Activated CD4-positive, alpha-beta memory T cell treated with anti-CD3 and anti-CD28 coated beads, Interleukin-2, amount 10 ng/mL, durations not matched to agents 7 days and 5 days (primary cell): ENCODE results near the gene SLC6A1. TPM values are rescaled to one million over a fixed set of nuclear protein-coding genes. Genes with fewer than 3 reads are reported as not detected.

Source experiments
- CTCF ChIA-PET: fragments of 350-600 bp; sonication (Branson Sonifier 250); formaldehyde crosslinking; loops from one replicate; lab custom pipeline; 2021; ENCODE audit warnings: antibody characterized with exemption, inconsistent platforms; lab: Charles Lee
- POLR2A ChIA-PET: fragments of 350-600 bp; sonication (Branson Sonifier 250); formaldehyde crosslinking; loops from one replicate; lab custom pipeline; 2021; ENCODE audit warnings: antibody characterized with exemption; lab: Charles Lee
- DNase-seq: peaks from one replicate; pipeline ENCODE4 v3.0.0-alpha.2; 2020
- H3K27ac Mint-ChIP-seq: one replicate; pipeline ENCODE4 v1.8.0; 2021; ENCODE audit warnings: mild to moderate bottlenecking, mixed read lengths
- H3K27me3 Mint-ChIP-seq: one replicate; pipeline ENCODE4 v1.8.0; 2021; ENCODE audit warnings: mixed read lengths
- H3K36me3 Mint-ChIP-seq: one replicate; pipeline ENCODE4 v1.8.0; 2021; ENCODE audit warnings: low read depth, mixed read lengths
- H3K4me1 Mint-ChIP-seq: one replicate; pipeline ENCODE4 v1.8.0; 2021; ENCODE audit warnings: mixed read lengths
- H3K4me3 Mint-ChIP-seq: one replicate; pipeline ENCODE4 v1.8.0; 2021; ENCODE audit warnings: mild to moderate bottlenecking, mixed read lengths
- H3K9me3 Mint-ChIP-seq: one replicate; pipeline ENCODE4 v1.8.0; 2021; ENCODE audit warnings: mixed read lengths
- total RNA-seq, 2 experiments: library from RNA; stranded (reverse); gene quantifications; one replicate each; pipeline ENCODE4 v1.2.3, GENCODE V29; 2021

SLC6A1 gene
- total RNA-seq, 2 experiments from 2014 or later: not detected

DNA sequence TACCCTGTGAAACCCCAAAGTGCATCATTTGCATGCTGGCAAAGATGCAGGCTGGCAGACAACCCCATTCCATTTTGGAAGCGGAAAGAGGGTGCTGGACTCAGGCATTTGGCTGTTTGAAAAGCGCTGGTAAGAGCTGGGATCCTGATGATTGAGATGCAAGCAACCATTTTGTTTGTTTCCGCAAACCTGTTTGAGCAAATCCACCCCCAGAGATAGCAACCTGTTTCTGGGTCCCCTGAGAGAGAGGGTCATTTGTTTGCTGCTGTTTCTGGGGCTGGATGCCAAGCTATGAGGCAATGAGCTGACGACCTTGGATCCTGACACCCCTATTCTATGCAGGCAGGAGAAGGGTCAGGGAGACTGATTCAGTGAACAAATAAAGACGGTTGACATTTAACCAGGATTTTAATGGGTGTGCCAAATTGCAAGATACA, 9.8 kb downstream of the SLC6A1 start:
- Mint-ChIP-seq H3K36me3 (no peaks in the 10 kb centered on the region), H3K27ac (no peak overlapping the region), H3K4me3 (no peak overlapping the region), H3K9me3 (no peaks in the 10 kb centered on the region), H3K4me1 (no peaks in the 10 kb centered on the region), H3K27me3 (peaks cover 7% of the 10 kb centered on the region)
- POLR2A ChIA-PET: no interaction called here
- CTCF ChIA-PET: interaction anchor here (1.1 kb wide), 1 partner anchor 19 kb away, joined by 3 read pairs; no protein-coding TSS in a partner anchor
- DNase-seq: no peak

DNA sequence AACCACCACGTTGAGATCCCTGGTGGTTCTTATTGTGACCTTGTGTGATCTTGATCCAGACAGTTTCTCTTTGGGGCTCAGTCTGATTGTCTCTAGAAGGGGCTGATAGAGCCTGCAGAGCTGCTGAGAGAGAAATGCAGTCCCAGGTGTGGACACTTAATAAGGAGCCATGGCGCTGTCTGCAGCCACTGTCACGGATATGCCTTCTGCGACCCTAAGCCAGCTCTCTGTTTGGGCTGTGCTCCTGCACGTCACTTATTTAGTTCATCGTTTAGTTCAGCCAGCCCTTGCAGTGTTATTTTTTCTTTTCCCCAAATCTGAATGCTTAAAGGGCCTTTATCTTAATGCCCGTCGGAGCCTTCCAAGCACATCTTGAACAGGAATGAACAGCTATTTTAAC, 12.0 kb downstream of the SLC6A1 start:
- CTCF ChIA-PET: no interaction called here
- no peaks in the 10 kb centered on the region for H3K4me1 Mint-ChIP-seq
- POLR2A ChIA-PET: no interaction called here

DNA sequence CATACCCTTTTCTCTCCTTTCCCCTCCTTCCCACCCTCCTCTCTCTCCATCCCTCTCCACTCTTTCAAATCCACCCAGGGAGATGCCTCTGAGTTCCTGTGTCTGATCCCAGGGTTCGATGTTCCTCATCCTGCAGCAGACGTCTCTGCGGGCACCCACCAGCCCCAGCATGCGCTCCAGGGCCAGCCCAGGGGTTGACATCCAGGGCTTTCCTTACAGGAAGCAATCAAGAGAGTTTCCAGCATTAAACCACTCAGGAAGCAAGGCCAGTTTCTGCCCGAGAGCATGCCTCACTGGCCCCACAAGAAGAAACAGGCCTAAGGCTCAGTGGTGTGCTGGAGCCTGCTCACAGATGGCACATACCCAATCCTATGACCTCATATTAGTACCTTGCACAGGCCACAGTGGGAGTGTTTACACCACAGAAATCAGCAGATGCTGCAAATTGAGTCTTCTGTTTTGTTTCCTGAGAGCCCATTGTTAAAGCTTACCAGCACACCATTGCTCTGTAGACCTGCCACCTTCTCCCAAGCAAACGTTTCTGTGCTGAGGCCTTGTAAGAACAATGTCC, 13.2 kb downstream of the SLC6A1 start:
- Mint-ChIP-seq H3K4me1 (no peaks in the 10 kb centered on the region), H3K27ac (no peak overlapping the region), H3K4me3 (no peak overlapping the region), H3K27me3 (peaks cover 7% of the 10 kb centered on the region), H3K9me3 (no peaks in the 10 kb centered on the region), H3K36me3 (no peaks in the 10 kb centered on the region)
- no peak for DNase-seq
- ChIA-PET CTCF (no interaction called here), POLR2A (no interaction called here)

More for the DNA sequence above, 12.0 kb downstream of the SLC6A1 start:
- Mint-ChIP-seq H3K27me3 (peaks cover 7% of the 10 kb centered on the region), H3K36me3 (no peaks in the 10 kb centered on the region), H3K4me3 (no peak overlapping the region), H3K27ac (no peak overlapping the region), H3K9me3 (no peaks in the 10 kb centered on the region)
- no peak for DNase-seq

DNA sequence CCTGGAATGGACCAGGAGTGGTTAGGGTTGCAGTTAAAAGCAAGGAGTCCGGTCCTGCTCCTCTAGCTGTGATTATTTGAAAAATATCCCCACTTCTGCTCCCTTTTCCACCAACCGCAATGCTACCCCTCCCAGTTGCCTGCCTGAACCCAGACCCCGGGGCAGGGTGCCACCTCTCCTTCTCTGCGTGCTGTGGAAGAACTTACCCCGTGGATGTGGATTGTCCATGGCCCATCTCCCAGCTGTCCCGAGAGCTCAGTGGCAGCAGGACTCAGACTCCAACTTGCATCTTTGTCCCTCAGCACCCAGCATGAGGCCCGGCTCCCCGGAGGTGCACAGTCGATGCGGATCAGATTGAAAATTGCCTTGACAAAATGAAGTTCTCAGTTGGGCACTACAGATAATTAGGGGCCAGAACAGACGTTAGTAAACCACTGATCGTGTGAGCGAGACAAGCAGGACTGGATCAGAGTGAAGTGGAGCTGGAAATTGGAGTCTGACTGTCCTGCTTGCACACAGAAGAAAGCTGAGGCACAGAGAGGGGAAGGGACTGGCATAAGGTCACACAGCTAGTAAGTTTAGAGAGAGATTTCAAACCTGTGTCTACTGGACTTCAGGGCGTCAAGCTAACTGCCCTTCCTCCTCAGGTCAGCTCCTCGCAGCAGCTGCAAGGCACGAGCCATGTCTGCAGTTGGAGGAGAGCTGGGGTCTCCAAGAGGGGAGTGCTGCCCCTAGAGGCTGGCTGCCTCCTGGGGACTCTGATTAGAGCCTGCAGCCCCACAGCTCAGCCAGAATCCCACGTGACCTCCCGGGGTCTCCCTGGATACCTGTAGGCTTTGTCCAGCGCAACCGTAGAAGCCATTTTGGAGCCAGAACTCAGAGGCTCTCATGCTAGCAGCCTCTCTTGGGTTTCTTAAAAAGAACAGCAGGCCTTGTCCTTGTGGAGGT, 14.7 kb downstream of the SLC6A1 start:
- Mint-ChIP-seq H3K27ac (no peak overlapping the region), H3K27me3 (peaks cover 2% of the 10 kb centered on the region), H3K4me1 (no peaks in the 10 kb centered on the region), H3K36me3 (no peaks in the 10 kb centered on the region), H3K4me3 (no peak overlapping the region), H3K9me3 (no peaks in the 10 kb centered on the region)
- no peak for DNase-seq
- CTCF ChIA-PET: no interaction called here
- POLR2A ChIA-PET: no interaction called here

DNA sequence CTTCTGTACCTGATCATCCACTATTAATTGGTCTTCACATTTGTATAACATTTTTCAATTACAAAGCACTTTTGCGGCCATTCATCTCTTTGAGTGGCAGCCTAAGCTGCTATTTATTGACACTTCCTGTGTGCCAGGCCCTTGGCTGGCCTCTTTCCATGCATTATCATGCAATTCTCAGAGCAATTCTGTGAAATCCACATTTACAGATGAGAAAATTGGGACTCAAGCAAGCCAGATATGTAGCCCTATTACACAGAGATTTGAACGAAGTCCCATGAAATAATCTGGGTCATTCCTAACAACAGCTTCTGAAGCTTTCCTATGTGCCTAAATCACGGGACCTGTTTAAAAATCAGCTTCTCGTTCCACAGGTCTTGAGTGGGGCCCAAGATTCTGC, 17.4 kb downstream of the SLC6A1 start:
- POLR2A ChIA-PET: no interaction called here

DNA sequence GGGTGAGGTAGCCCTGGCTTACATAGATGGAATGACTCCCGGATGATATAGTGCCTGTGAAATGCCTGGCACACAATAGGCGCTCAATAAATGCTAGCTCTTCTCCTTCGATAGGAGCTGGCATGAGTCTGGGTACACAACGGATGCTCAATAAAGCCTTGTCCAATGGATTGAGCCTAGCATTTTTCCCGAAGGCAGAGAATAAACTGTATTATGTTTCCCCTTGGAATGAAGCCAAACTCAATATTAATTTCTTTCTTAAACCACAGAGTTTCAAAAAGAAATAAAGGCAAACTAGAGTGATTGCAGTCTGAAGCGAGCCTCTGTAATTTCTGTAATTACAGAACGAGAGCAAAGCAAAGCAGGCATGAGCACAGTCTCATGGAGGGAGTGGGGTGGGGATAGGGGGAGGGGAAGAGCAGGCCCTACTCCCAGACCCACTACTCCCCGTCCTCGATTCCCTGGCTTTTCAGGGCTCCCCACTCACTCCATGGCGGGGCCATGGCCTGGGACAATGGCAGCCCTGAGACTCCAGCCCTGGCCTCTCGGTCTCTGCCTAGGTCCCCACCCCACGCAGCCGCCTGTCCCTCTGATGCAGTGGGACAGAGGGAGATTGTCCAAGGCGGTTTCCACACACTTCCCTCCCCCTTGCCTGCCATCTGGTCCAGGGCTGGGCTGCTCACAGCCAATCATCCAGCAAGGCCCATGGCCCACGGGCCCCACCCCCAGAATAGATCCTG, 18.0 kb downstream of the SLC6A1 start:
- no peaks in the 10 kb centered on the region for H3K4me1 Mint-ChIP-seq
- H3K27me3 Mint-ChIP-seq: no peaks in the 10 kb centered on the region
- POLR2A ChIA-PET: no interaction called here
- no peak for DNase-seq
- no peaks in the 10 kb centered on the region for H3K9me3 Mint-ChIP-seq
- H3K36me3 Mint-ChIP-seq: no peaks in the 10 kb centered on the region
- H3K4me3 Mint-ChIP-seq: no peak overlapping the region
- H3K27ac Mint-ChIP-seq: no peak overlapping the region
- CTCF ChIA-PET: no interaction called here

More for the DNA sequence above, 17.4 kb downstream of the SLC6A1 start:
- Mint-ChIP-seq H3K27me3 (no peaks in the 10 kb centered on the region), H3K27ac (no peak overlapping the region), H3K4me1 (no peaks in the 10 kb centered on the region), H3K4me3 (no peak overlapping the region), H3K36me3 (no peaks in the 10 kb centered on the region), H3K9me3 (no peaks in the 10 kb centered on the region)
- CTCF ChIA-PET: no interaction called here
- DNase-seq: no peak

DNA sequence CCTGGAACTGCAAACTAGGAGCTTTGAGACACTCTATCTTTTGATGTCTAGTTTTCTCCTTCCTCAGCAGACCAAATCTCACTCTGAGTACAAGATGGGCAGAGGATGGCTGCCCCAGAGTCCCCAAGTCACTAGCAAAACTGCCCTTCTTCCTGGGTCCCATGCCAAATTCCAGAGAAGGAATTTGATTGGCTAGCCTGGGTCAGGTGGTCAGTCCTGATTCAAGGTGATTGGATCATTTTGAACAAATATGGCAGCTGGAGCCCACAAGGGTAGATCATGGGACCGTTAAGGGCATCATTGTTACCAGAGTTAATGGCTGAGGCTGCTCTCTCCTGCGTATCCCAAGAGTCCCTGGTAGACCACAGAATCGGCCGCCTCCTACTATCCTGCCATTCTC, 21.7 kb downstream of the SLC6A1 start:
- Mint-ChIP-seq H3K4me3 (no peak overlapping the region), H3K36me3 (no peaks in the 10 kb centered on the region), H3K27ac (no peak overlapping the region), H3K9me3 (no peaks in the 10 kb centered on the region), H3K27me3 (no peaks in the 10 kb centered on the region), H3K4me1 (no peaks in the 10 kb centered on the region)
- ChIA-PET POLR2A (no interaction called here), CTCF (no interaction called here)
- no peak for DNase-seq

DNA sequence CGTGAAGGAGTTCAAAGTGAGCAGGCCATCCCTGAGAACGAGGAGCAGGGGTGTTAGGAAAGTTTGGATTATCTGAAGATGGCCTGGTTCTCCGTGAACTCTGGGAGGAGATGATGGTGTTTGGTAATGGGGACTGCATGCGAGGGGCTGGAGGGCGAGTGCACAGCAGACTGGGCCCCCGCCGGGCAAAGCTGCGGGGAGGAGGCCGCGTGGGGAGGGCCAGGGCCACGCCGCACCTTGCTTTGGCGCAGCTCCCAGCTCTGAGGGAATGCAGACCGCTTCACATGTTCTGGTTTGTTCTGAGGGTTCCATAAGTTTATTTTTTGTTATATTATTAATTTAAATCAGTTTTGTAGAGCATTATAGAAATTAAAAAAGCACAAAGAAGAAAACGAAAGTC, 22.2 kb downstream of the SLC6A1 start:
- Mint-ChIP-seq H3K27me3 (no peaks in the 10 kb centered on the region), H3K9me3 (no peaks in the 10 kb centered on the region), H3K27ac (no peak overlapping the region), H3K4me3 (no peak overlapping the region), H3K36me3 (no peaks in the 10 kb centered on the region), H3K4me1 (no peaks in the 10 kb centered on the region)
- DNase-seq: no peak
- ChIA-PET POLR2A (no interaction called here), CTCF (no interaction called here)

DNA sequence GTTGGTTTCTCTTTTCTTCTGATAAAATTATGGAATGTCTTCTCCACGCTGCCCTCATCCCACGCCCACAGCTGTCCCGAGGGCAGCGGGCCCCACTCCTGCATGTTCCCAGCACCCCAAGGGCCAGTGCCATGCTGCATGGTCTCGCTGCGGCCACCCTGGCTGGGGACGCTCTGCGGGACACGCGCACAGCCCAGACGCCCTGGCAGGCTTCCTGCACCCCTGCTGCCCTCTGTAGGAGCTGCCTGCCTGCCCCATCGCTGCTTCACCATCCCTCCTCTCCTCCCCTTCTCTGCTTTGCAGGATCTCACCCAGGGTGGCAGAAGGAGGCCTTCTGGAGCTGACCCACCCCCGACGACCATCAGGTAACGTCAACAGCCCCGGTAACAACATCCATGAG, 22.8 kb downstream of the SLC6A1 start:
- Mint-ChIP-seq H3K27ac (no peak overlapping the region), H3K36me3 (no peaks in the 10 kb centered on the region), H3K4me1 (no peaks in the 10 kb centered on the region), H3K27me3 (no peaks in the 10 kb centered on the region), H3K9me3 (no peaks in the 10 kb centered on the region), H3K4me3 (no peak overlapping the region)
- ChIA-PET CTCF (no interaction called here), POLR2A (no interaction called here)
- no peak for DNase-seq

DNA sequence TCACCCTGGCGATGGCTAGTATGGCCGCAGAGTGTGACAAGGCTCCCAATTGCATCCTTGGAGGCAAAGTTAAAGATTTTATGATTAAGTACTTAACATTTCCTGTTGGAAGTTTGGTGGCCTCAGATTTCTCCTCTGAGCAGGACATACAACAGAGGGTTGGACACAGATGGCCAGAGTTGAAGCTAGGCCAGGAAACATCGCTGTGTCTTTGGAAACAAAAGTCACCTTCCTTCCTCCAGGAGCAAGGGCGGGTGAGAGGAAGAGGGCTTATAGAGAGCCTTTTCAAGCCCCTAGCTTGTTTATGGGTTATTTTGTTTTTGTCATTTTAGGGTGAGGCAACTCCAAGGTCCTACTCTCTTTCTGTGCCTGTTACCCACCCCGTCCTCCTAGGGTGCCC, 24.2 kb downstream of the SLC6A1 start:
- Mint-ChIP-seq H3K4me1 (no peaks in the 10 kb centered on the region), H3K9me3 (no peaks in the 10 kb centered on the region), H3K27ac (no peak overlapping the region), H3K27me3 (no peaks in the 10 kb centered on the region), H3K4me3 (no peak overlapping the region), H3K36me3 (no peaks in the 10 kb centered on the region)
- ChIA-PET POLR2A (no interaction called here), CTCF (no interaction called here)
- DNase-seq: no peak

DNA sequence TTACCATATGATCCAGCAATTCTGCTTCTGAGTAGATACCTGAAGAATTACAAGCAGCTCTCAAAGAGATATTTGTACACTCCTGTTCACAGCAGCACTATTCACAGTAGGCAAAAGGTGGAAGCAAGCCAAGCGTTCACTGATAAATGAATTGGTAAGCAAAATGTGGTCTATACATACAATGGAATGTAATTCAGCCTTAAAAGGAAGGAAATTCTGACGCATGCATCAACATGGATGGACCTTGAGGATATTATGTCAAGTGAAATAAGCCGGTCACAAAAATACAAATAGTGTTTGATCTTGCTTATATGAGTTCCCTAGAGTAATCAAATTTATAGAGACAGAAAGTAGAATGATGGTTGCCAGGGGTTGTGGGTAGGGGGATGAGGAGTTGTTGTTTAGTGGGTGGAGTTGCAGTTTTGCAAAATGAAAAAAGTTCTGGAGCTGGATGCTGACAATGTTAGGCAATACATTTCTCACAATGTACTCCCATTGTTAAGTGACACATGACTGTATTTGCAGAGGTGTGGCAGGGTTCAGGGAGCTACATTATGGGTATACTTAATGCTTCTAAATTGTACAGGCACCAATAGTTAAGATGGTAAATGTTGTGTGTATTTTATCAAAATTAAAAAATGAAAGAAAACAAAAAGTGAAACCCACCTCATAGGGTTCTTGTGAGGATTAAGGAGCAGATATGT, 26.7 kb downstream of the SLC6A1 start:
- POLR2A ChIA-PET: no interaction called here
- CTCF ChIA-PET: no interaction called here
- Mint-ChIP-seq H3K27ac (no peak overlapping the region), H3K9me3 (no peaks in the 10 kb centered on the region), H3K27me3 (no peaks in the 10 kb centered on the region), H3K36me3 (no peaks in the 10 kb centered on the region), H3K4me1 (no peaks in the 10 kb centered on the region), H3K4me3 (no peak overlapping the region)
- no peak for DNase-seq

DNA sequence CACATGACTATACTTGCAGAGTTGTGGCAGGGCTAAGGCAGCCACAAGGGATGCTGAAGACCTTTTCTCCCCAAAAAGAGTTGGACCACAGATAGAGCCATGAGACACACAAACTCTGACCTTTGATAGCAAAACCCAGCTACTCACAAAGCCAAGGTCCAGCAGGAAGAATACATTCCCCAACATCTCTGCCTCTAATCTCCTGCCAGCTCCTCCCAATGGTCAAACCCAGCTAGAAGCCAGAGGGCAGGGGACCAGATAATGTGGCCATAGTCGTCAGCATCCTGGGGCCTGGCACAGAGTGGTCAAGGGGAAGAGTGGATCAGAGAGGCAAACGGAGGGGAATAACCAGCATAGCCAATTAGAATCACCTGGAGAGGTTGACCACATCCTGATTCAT, 28.2 kb downstream of the SLC6A1 start:
- Mint-ChIP-seq H3K4me3 (no peak overlapping the region), H3K4me1 (no peaks in the 10 kb centered on the region), H3K9me3 (no peaks in the 10 kb centered on the region), H3K36me3 (no peaks in the 10 kb centered on the region), H3K27me3 (peaks cover 5% of the 10 kb centered on the region), H3K27ac (no peak overlapping the region)
- CTCF ChIA-PET: interaction anchor here (0.6 kb wide), 1 partner anchor 603 kb away, joined by 3 read pairs; no protein-coding TSS in a partner anchor
- POLR2A ChIA-PET: no interaction called here
- no peak for DNase-seq

DNA sequence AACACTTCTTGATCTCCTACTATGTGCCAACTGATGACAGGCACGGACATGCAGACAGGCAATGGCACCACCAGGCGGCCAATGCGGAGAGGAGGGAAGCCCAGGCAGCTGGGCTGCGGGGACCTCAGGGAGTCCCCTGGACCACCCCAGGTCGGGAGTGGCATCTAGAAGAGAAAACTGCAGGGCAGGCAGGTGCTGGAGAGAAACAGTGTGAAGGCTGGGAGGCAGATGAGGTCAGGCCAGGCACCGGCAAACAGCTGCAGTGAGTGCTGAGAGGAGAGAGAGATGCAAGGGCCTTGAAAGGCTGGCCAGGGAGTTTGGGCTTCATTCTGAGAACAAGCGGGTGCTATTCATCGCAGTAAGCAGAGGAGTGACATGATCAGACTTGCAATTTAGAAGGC, 29.1 kb downstream of the SLC6A1 start:
- no peaks in the 10 kb centered on the region for H3K36me3 Mint-ChIP-seq
- H3K4me1 Mint-ChIP-seq: no peaks in the 10 kb centered on the region
- DNase-seq: no peak
- no peaks in the 10 kb centered on the region for H3K9me3 Mint-ChIP-seq
- H3K27me3 Mint-ChIP-seq: peaks cover 5% of the 10 kb centered on the region
- CTCF ChIA-PET: no interaction called here
- H3K4me3 Mint-ChIP-seq: no peak overlapping the region
- no peak overlapping the region for H3K27ac Mint-ChIP-seq
- POLR2A ChIA-PET: no interaction called here
